H1 (cell line): ENCODE measurements around the gene HS6ST3. TPM values are rescaled to one million over a fixed set of nuclear protein-coding genes. Genes with fewer than 3 reads are reported as not detected.

Experiments used
- CTCF ChIA-PET: fragments of 300-600 bp; sonication (Branson Sonifier 250); formaldehyde crosslinking; loops from one replicate; lab custom pipeline; 2021; ENCODE audit not compliant: partially characterized antibody; lab: Charles Lee
- POLR2A ChIA-PET: fragments of 300-600 bp; sonication (Branson Sonifier 250); formaldehyde crosslinking; loops from one replicate; lab custom pipeline; 2021; ENCODE audit warnings: inconsistent platforms; ENCODE audit not compliant: partially characterized antibody; lab: Charles Lee
- DNase-seq, 2 experiments: peaks; one replicate each; pipeline versions ENCODE4 v3.0.0 to v3.0.0-alpha.2; 2010 to 2022; ENCODE audit warnings: low spot score in 2 of 2, low read depth in 1 of 2, mixed read lengths in 1 of 2
- FAIRE-seq: peaks from 2 replicates; lab custom pipeline; 2011; peaks lifted over from hg19 to GRCh38; lab: Jason Lieb, UNC
- H2AFZ ChIP-seq: 2 replicates; pipeline ENCODE4 v1.8.1; 2012; ENCODE audit warnings: low read length, inconsistent platforms
- H2AK5ac ChIP-seq: 2 replicates; pipeline ENCODE4 v1.6.1; 2013; ENCODE audit warnings: low read depth, low read length
- H2BK120ac ChIP-seq: replicated peaks from 2 replicates; pipeline ENCODE3; 2013; ENCODE audit warnings: low read depth, low read length, inconsistent platforms
- H2BK12ac ChIP-seq: 2 replicates; pipeline ENCODE4 v1.6.1; 2013; ENCODE audit warnings: low read depth, low read length
- H2BK15ac ChIP-seq: 2 replicates; pipeline ENCODE4 v1.6.1; 2013; ENCODE audit warnings: low read length
- H2BK20ac ChIP-seq: 2 replicates; pipeline ENCODE4 v1.6.1; 2013; ENCODE audit warnings: low read length
- H2BK5ac ChIP-seq: 2 replicates; pipeline ENCODE4 v1.6.1; 2013; ENCODE audit warnings: low read depth, low read length
- H3K14ac ChIP-seq: 2 replicates; pipeline ENCODE4 v1.6.1; 2013; ENCODE audit warnings: inconsistent platforms; ENCODE audit not compliant: insufficient read length
- H3K18ac ChIP-seq: 2 replicates; pipeline ENCODE4 v1.6.1; 2013; ENCODE audit warnings: low read length; ENCODE audit errors: extremely low read depth
- H3K23ac ChIP-seq: 2 replicates; pipeline ENCODE4 v1.6.1; 2013; ENCODE audit warnings: inconsistent platforms; ENCODE audit not compliant: insufficient read length
- H3K23me2 ChIP-seq: 2 replicates; pipeline ENCODE4 v1.6.1; 2013; ENCODE audit warnings: low read depth, low read length
- H3K27ac ChIP-seq: 2 replicates; pipeline ENCODE4 v1.6.1; 2011; ENCODE audit warnings: low read depth, low read length, inconsistent platforms
- H3K27me3 ChIP-seq, 4 experiments: replicated peaks in 1 of 4; 1 replicate in 1 of 4; 2 replicates in 3 of 4; pipeline versions ENCODE4 v1.6.1 to v1.8.1; 2011 to 2013; ENCODE audit warnings: low read length in 3 of 4, mild to moderate bottlenecking in 3 of 4, inconsistent platforms in 2 of 4, mixed read lengths in 2 of 4, moderate library complexity in 1 of 4; ENCODE audit not compliant: control insufficient read depth in 3 of 4, insufficient read depth in 3 of 4; ENCODE audit errors: extremely low read depth in 1 of 4
- H3K36me3 ChIP-seq, 4 experiments: 2 replicates each; pipeline versions ENCODE4 v1.6.1 to v1.8.1; 2011 to 2013; ENCODE audit warnings: mild to moderate bottlenecking in 4 of 4, low read length in 3 of 4, moderate library complexity in 2 of 4, control low read depth in 1 of 4, inconsistent platforms in 1 of 4; ENCODE audit not compliant: insufficient read depth in 4 of 4, control insufficient read depth in 2 of 4
- H3K4ac ChIP-seq: replicated peaks from 2 replicates; pipeline ENCODE3; 2013; ENCODE audit warnings: low read length, low read depth, mixed read lengths, inconsistent platforms; ENCODE audit not compliant: insufficient read length
- H3K4me1 ChIP-seq, 4 experiments: replicated peaks in 1 of 4; 1 replicate in 1 of 4; 2 replicates in 3 of 4; pipeline versions ENCODE4 v1.6.1 to v1.8.1; 2011 to 2013; ENCODE audit warnings: low read length in 3 of 4, inconsistent platforms in 2 of 4, mixed read lengths in 1 of 4; ENCODE audit not compliant: insufficient read depth in 4 of 4, control insufficient read depth in 3 of 4
- H3K4me2 ChIP-seq, 2 experiments: 2 replicates each; pipeline versions ENCODE4 v1.6.1 to v1.8.1; 2011 to 2013; ENCODE audit warnings: low read depth in 2 of 2, low read length in 2 of 2, control low read depth in 1 of 2, inconsistent platforms in 1 of 2, mild to moderate bottlenecking in 1 of 2; ENCODE audit not compliant: insufficient read depth in 1 of 2
- H3K4me3 ChIP-seq, 4 experiments: fragments of 200-600, 300-600 bp in 1 of 4; sonication (generic), shearing (Covaris generic), sonication (Bioruptor Twin) in 1 of 4; 2 replicates each; pipeline versions ENCODE4 v1.5.1 to v1.8.1; 2011 to 2016; ENCODE audit warnings: low read length in 4 of 4, low read depth in 3 of 4, control low read depth in 2 of 4, inconsistent platforms in 2 of 4, mild to moderate bottlenecking in 2 of 4, mixed read lengths in 1 of 4, moderate library complexity in 1 of 4; ENCODE audit not compliant: insufficient read depth in 2 of 4; ENCODE audit errors: extremely low read depth in 1 of 4
- H3K56ac ChIP-seq: replicated peaks from 2 replicates; pipeline ENCODE3; 2013; ENCODE audit warnings: low read depth, mild to moderate bottlenecking, mixed read lengths, low read length, inconsistent platforms; ENCODE audit not compliant: insufficient read length
- H3K79me1 ChIP-seq: 2 replicates; pipeline ENCODE4 v1.6.1; 2013; ENCODE audit warnings: low read depth, low read length, control low read depth
- H3K79me2 ChIP-seq, 2 experiments: 2 replicates each; pipeline versions ENCODE4 v1.6.1 to v1.8.1; 2012 to 2013; ENCODE audit warnings: low read length in 2 of 2, mild to moderate bottlenecking in 2 of 2, inconsistent platforms in 1 of 2; ENCODE audit not compliant: insufficient read depth in 2 of 2, control insufficient read depth in 1 of 2
- H3K9ac ChIP-seq, 4 experiments: replicated peaks in 1 of 4; 1 replicate in 1 of 4; 2 replicates in 3 of 4; pipeline versions ENCODE4 v1.6.1 to v1.8.1; 2011 to 2013; ENCODE audit warnings: low read depth in 3 of 4, low read length in 3 of 4, control low read depth in 2 of 4, mild to moderate bottlenecking in 2 of 4, moderate library complexity in 2 of 4, inconsistent platforms in 1 of 4; ENCODE audit errors: extremely low read depth in 1 of 4
- H3K9me3 ChIP-seq, 2 experiments: 2 replicates each; pipeline versions ENCODE4 v1.6.1 to v1.8.1; 2012 to 2013; ENCODE audit warnings: mild to moderate bottlenecking in 2 of 2, moderate library complexity in 2 of 2, control low read depth in 1 of 2, inconsistent platforms in 1 of 2, low read depth in 1 of 2, low read length in 1 of 2, mixed read lengths in 1 of 2; ENCODE audit not compliant: insufficient read depth in 2 of 2
- H4K20me1 ChIP-seq, 2 experiments: replicated peaks in 1 of 2; 2 replicates each; pipeline versions ENCODE3 to v1.8.1; 2011 to 2013; ENCODE audit warnings: inconsistent platforms in 2 of 2, low read length in 2 of 2, mild to moderate bottlenecking in 1 of 2; ENCODE audit not compliant: insufficient read depth in 2 of 2, control insufficient read depth in 1 of 2
- H4K5ac ChIP-seq: 2 replicates; pipeline ENCODE4 v1.6.1; 2013; ENCODE audit warnings: low read length, low read depth, mixed read lengths, inconsistent platforms; ENCODE audit not compliant: insufficient read length
- H4K8ac ChIP-seq: 2 replicates; pipeline ENCODE4 v1.8.0; 2013; ENCODE audit warnings: mild to moderate bottlenecking, moderate library complexity, low read length, inconsistent platforms; ENCODE audit not compliant: insufficient read depth; ENCODE audit errors: extremely low read depth
- H4K91ac ChIP-seq: replicated peaks from 2 replicates; pipeline ENCODE3; 2013; ENCODE audit warnings: low read length, mixed read lengths, inconsistent platforms; ENCODE audit not compliant: insufficient read length
- BCL11A ChIP-seq, 2 experiments: IDR thresholded peaks; one replicate each; pipeline ENCODE4 v1.6.1; 2011; ENCODE audit warnings: low read depth in 2 of 2, low read length in 2 of 2, mild to moderate bottlenecking in 2 of 2
- CBX8 ChIP-seq: fragments of 300-800, 300-1000 bp; sonication (generic); IDR thresholded peaks from 2 replicates; pipeline ENCODE4 v1.7.1; 2016; ENCODE audit warnings: low read depth, low read length, borderline replicate concordance
- KDM5A ChIP-seq: fragments of 200-600 bp; IDR thresholded peaks from 2 replicates; pipeline ENCODE4 v1.7.1; 2012; ENCODE audit warnings: mild to moderate bottlenecking, low read length, inconsistent platforms, mixed read lengths
- MAFK ChIP-seq: IDR thresholded peaks from 2 replicates; pipeline ENCODE4 v1.6.1; 2012; ENCODE audit warnings: low read depth, mild to moderate bottlenecking, improper control_type of control experiment, low read length
- NANOG ChIP-seq: IDR thresholded peaks from 2 replicates; pipeline ENCODE4 v1.6.1; 2011; ENCODE audit warnings: low read length, low read depth, mild to moderate bottlenecking, inconsistent platforms; ENCODE audit not compliant: insufficient read depth, poor library complexity, severe bottlenecking
- POLR2AphosphoS5 ChIP-seq: IDR thresholded peaks from 2 replicates; pipeline ENCODE4 v1.6.1; 2011; ENCODE audit warnings: low read depth, low read length
- POU5F1 ChIP-seq: IDR thresholded peaks from 2 replicates; pipeline ENCODE4 v1.6.1; 2011; ENCODE audit warnings: low read depth, mild to moderate bottlenecking, low read length, moderate library complexity
- RBBP5 ChIP-seq: IDR thresholded peaks from 2 replicates; pipeline ENCODE4 v1.7.1; 2012; ENCODE audit warnings: low read depth, mild to moderate bottlenecking, inconsistent platforms, low read length, moderate library complexity, borderline replicate concordance
- RFX5 ChIP-seq: IDR thresholded peaks from 2 replicates; pipeline ENCODE4 v1.6.1; 2011; ENCODE audit warnings: low read depth, low read length, improper control_type of control experiment, borderline replicate concordance
- SUZ12 ChIP-seq: fragments of 200-600 bp; sonication (generic); IDR thresholded peaks from 2 replicates; pipeline ENCODE4 v1.6.1; 2012; ENCODE audit warnings: mild to moderate bottlenecking, inconsistent platforms, low read length, moderate library complexity, mixed read lengths
- TAF1 ChIP-seq: IDR thresholded peaks from 2 replicates; pipeline ENCODE4 v1.6.1; 2011; ENCODE audit warnings: mild to moderate bottlenecking, low read depth, low read length
- TAF7 ChIP-seq: optimal IDR thresholded peaks from 2 replicates; pipeline ENCODE3; 2011; ENCODE audit warnings: low read depth, mild to moderate bottlenecking, inconsistent platforms, low read length, moderate library complexity, borderline replicate concordance
- TBP ChIP-seq: IDR thresholded peaks from 2 replicates; pipeline ENCODE4 v1.6.1; 2011; ENCODE audit warnings: low read depth, low read length, improper control_type of control experiment
- WGBS, 2 experiments: shearing (Covaris generic) in 1 of 2; methylation state at CpG; one replicate each; pipeline versions ENCODE4 v1.1.6 to v1.1.7; 2013 to 2015; ENCODE audit warnings: low lambda C conversion rate in 2 of 2, mixed read lengths in 2 of 2, inconsistent platforms in 1 of 2, low coverage in 1 of 2, missing lambda C conversion rate in 1 of 2; ENCODE audit not compliant: insufficient replicate concordance in 2 of 2, insufficient coverage in 1 of 2, insufficient read length in 1 of 2; ENCODE audit errors: extremely low coverage in 1 of 2, missing lambda C conversion rate in 1 of 2; 5-methylcytosine and 5-hydroxymethylcytosine counted together
- polyA plus RNA-seq, 7 experiments: library from polyadenylated mRNA; depleted of rRNA in 3 of 7; stranded (reverse) in 5 of 7; unstranded in 2 of 7; fragments of >200 nt in 5 of 7; fragments of 200-250 nt in 2 of 7; gene quantifications; 1 replicate in 5 of 7; 2 replicates in 1 of 7; 4 replicates in 1 of 7; pipeline versions ENCODE4 v1.2.1 to v1.2.3, GENCODE V29; 2011 to 2013; ENCODE audit warnings: missing spikeins in 2 of 7, mixed read lengths in 2 of 7
- total RNA-seq: library from RNA; stranded (reverse); fragmentation: NEBNext Ultra II Directional; extraction: Animal tissue kit (Norgen Biotek cat#: 25700); gene quantifications from 2 replicates; pipeline ENCODE4 v1.2.1, GENCODE V29; 2021
- TF ChIP-seq, protein P1 (sequence below): IDR thresholded peaks from 2 replicates; pipeline ENCODE4 v1.6.1; 2011; ENCODE audit warnings: low read depth, mild to moderate bottlenecking, low read length; ENCODE audit not compliant: insufficient read depth
- TF ChIP-seq, protein P2 (sequence below): IDR thresholded peaks from 2 replicates; pipeline ENCODE4 v1.6.1; 2012; ENCODE audit warnings: inconsistent platforms

HS6ST3 gene
- total and polyA plus RNA-seq, 2 of the 8 experiments (the other 6 are each of a cell fraction or from before 2014, with no cell fraction given), result 0.45 to 1.2 TPM

DNA sequence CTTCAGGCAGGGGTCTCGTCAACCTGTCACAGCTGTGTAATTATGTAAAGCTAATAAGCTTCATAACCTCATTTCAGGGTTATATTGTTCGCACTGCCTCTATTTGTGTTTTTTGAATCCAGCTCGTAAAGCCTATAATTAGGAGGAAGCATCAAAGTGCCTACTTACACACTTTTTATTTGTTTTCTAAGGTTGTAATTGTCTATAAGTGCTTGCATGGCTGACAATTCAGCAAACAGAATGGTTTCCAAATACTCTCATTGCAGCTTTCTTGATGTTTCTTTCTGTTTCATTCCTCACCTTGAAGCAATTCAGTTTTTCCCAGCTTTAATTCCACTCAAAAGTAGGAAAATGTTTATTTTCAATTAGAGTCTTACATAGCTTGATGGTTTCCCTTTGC lies 336.3 kb downstream of the HS6ST3 start:
- Histone ChIP-seq H3K18ac (no peak overlapping the region), H4K20me1 (no peaks in the 10 kb centered on the region), H3K79me2 (no peaks in the 10 kb centered on the region), H2BK5ac (no peak overlapping the region), H3K14ac (no peak overlapping the region), H3K9ac (no peak overlapping the region), H4K91ac (no peak overlapping the region), H2BK120ac (no peak overlapping the region), H3K4me2 (no peak overlapping the region), H4K8ac (no peak overlapping the region), H3K4ac (no peak overlapping the region), H3K4me1 (no peaks in the 10 kb centered on the region), H2BK15ac (no peak overlapping the region), H3K4me3 (no peak overlapping the region), H2AK5ac (no peak overlapping the region), H3K23ac (no peak overlapping the region), H4K5ac (no peak overlapping the region), H3K9me3 (no peaks in the 10 kb centered on the region), H3K56ac (no peak overlapping the region), H3K27me3 (no peaks in the 10 kb centered on the region), H3K36me3 (no peaks in the 10 kb centered on the region), H2BK20ac (no peak overlapping the region), H3K79me1 (no peaks in the 10 kb centered on the region), H3K23me2 (no peaks in the 10 kb centered on the region), H2BK12ac (no peak overlapping the region), H3K27ac (no peak overlapping the region), H2AFZ (no peak overlapping the region)
- WGBS, 2 experiments, result 91% methylated on average over 3 of the region's 3 CpGs; no CpG with 5 or more reads in 1 of the 2 experiments
- no peak for FAIRE-seq
- CTCF ChIA-PET, result no interaction called here
- DNase-seq, result no peak
- POLR2A ChIA-PET, result no interaction called here
- TF ChIP-seq TAF1, result no peak
- no peak for TF ChIP-seq BCL11A (IDR thresholded peaks at IDR 0.05; ENCODE audit: low read depth in 2 of 2, low read length in 2 of 2)
- TF ChIP-seq KDM5A, result no peak
- TF ChIP-seq NANOG, result no peak
- TF ChIP-seq, protein P1, sequence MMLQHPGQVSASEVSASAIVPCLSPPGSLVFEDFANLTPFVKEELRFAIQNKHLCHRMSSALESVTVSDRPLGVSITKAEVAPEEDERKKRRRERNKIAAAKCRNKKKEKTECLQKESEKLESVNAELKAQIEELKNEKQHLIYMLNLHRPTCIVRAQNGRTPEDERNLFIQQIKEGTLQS, result no peak
- TF ChIP-seq SUZ12, result no peak
- no peak for TF ChIP-seq RFX5
- TF ChIP-seq MAFK, result no peak
- TF ChIP-seq TAF7, result no peak
- no peak for TF ChIP-seq POLR2AphosphoS5
- no peak for TF ChIP-seq POU5F1
- TF ChIP-seq TBP, result no peak
- TF ChIP-seq RBBP5, result no peak
- TF ChIP-seq, protein P2, sequence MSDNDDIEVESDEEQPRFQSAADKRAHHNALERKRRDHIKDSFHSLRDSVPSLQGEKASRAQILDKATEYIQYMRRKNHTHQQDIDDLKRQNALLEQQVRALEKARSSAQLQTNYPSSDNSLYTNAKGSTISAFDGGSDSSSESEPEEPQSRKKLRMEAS, result no peak
- TF ChIP-seq CBX8, result no peak
